ENCODE data around the gene MPZL1. TPM values are rescaled to one million over a fixed set of nuclear protein-coding genes. Genes with fewer than 3 reads are reported as not detected.

MPZL1 gene
- total RNA-seq, 1 experiment from 2014 or later, result 273 TPM

DNA sequence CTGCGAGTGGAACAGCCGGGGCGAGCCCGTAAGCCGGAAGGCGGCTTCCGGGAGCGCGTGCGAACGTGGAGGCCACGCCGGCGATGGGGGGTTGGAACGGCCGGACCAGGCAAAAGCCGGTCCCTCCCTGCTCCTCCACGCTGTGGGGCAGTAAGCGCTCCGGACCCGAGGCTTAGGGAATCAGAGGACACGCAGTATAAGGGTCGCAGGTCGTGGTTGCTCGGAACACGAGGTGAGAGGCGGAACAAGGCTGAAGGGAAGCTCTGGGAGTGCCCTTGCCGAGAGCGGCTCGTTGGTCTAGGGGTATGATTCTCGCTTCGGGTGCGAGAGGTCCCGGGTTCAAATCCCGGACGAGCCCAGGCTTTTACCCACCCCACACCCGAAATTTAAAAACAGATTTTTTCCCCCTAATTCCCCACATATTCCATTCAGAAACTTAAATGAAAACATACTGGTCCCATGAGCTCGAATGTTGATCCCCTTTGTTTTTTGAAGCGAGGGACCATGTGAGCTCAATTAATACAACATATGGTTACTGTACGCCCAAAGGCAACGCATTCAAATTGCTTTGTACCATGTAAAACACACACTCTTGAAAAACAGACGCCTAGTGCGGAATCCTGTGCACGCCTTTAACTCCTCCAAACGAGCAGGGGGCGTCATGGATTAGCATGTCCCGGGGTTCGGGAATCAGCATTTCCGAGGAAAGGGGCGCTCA lies 7.2 kb upstream of the MPZL1 start:
- ChIA-PET POLR2A (interaction anchor here (0.6 to 1.3 kb wide), 2 partner anchors 39 to 221 kb away, joined by 5 to 9 read pairs; partner anchors contain the start of genes DCAF6 and MPC2), CTCF (interaction anchor here (0.7 kb wide), 1 partner anchor 35 kb away, joined by 4 read pairs; no protein-coding TSS in a partner anchor)
- no peaks in the 10 kb centered on the region for H3K27me3 ChIP-seq (replicated peaks; ENCODE audit: control insufficient read depth, insufficient read depth, low read length)
- intact Hi-C loops (cut with micrococcal nuclease; ENCODE audit: unreplicated experiment), result loop anchor here (1.0 to 2.0 kb wide), 3 partner anchors 89 to 222 kb away; partner anchors contain the start of genes DCAF6 and MPC2
- TF ChIP-seq, protein P1, sequence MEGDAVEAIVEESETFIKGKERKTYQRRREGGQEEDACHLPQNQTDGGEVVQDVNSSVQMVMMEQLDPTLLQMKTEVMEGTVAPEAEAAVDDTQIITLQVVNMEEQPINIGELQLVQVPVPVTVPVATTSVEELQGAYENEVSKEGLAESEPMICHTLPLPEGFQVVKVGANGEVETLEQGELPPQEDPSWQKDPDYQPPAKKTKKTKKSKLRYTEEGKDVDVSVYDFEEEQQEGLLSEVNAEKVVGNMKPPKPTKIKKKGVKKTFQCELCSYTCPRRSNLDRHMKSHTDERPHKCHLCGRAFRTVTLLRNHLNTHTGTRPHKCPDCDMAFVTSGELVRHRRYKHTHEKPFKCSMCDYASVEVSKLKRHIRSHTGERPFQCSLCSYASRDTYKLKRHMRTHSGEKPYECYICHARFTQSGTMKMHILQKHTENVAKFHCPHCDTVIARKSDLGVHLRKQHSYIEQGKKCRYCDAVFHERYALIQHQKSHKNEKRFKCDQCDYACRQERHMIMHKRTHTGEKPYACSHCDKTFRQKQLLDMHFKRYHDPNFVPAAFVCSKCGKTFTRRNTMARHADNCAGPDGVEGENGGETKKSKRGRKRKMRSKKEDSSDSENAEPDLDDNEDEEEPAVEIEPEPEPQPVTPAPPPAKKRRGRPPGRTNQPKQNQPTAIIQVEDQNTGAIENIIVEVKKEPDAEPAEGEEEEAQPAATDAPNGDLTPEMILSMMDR (IDR thresholded peaks at IDR 0.05; ENCODE audit: insufficient read depth in 1 of 2, low read depth in 1 of 2, low read length in 1 of 2, severe bottlenecking in 1 of 2, unreplicated experiment in 1 of 2), result no peak
- H3K4me3 ChIP-seq (ENCODE audit: low read depth, low read length), result peak overlapping the region; percentile 93
- no peaks in the 10 kb centered on the region for H3K9me3 ChIP-seq
- peak; percentile 89 to 92 for DNase-seq
- peaks cover 8% of the 10 kb centered on the region for H3K27me3 Mint-ChIP-seq (ENCODE audit: insufficient read depth, unreplicated experiment)
- H3K36me3 ChIP-seq (ENCODE audit: control insufficient read depth, insufficient read depth, low read length), result no peaks in the 10 kb centered on the region
- H3K4me3 Mint-ChIP-seq (ENCODE audit: unreplicated experiment), result peak overlapping the region; percentile 83
- peaks cover 33% of the 10 kb centered on the region for H3K36me3 Mint-ChIP-seq (ENCODE audit: insufficient read depth, unreplicated experiment)
- H3K4me1 Mint-ChIP-seq (ENCODE audit: low read depth, unreplicated experiment), result peaks cover 31% of the 10 kb centered on the region
- no TSS peak for BruUV-seq (replicated peaks)
- no peaks in the 10 kb centered on the region for H3K9me3 Mint-ChIP-seq (ENCODE audit: unreplicated experiment)
- peak overlapping the region; percentile 98 for H3K27ac Mint-ChIP-seq (ENCODE audit: unreplicated experiment)
- H3K4me1 ChIP-seq, result peaks cover 30% of the 10 kb centered on the region

DNA sequence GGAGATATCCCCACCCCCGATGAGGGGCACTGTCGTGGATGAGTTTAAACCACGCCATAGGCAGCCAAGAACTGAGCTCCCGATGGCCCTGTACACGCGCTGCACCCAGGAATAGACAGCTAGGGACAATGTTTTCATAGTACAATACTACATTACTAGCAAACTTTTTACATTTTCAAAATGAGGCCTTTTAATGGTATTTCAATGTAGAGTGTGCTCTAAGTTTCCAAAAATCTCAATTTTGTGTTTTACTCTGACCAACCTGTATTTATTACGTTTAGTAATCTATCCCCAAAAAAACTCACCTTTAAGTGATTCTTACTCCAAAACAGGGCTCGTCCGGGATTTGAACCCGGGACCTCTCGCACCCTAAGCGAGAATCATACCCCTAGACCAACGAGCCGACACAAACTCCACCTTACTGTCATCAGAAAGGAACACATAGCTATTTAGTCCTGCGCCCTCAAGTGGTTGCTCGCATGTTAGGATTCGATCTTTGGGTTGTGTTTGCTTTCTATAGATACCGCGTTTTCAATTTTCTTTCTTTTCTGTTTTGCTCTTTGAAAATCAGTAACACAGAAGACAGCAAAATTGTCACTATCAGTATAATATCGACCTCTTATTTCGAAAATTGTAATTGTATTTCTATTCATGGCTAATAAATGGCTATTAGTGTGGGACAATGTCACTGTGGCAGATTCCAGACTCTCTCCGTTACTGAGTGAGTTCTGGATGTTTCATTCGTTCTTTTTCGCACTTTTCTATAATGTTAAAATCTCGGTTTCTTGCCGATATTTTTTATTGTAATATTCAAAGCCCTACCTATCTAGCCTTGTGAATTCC lies 6.4 kb upstream of the MPZL1 start:
- H3K36me3 Mint-ChIP-seq (ENCODE audit: insufficient read depth, unreplicated experiment), result peaks cover 33% of the 10 kb centered on the region
- BruUV-seq (replicated peaks), result no TSS peak
- peak overlapping the region; percentile 98 for H3K27ac Mint-ChIP-seq (ENCODE audit: unreplicated experiment)
- intact Hi-C loops (cut with micrococcal nuclease; ENCODE audit: unreplicated experiment), result loop anchor here (1.0 to 2.0 kb wide), 3 partner anchors 88 to 221 kb away; partner anchors contain the start of genes DCAF6 and MPC2
- Histone ChIP-seq H3K9me3 (no peaks in the 10 kb centered on the region), H3K4me3 (ENCODE audit: low read depth, low read length) (peak overlapping the region; percentile 93), H3K36me3 (ENCODE audit: control insufficient read depth, insufficient read depth, low read length) (no peaks in the 10 kb centered on the region), H3K4me1 (peaks cover 34% of the 10 kb centered on the region), H3K27me3 (replicated peaks; ENCODE audit: control insufficient read depth, insufficient read depth, low read length) (no peaks in the 10 kb centered on the region)
- peaks cover 8% of the 10 kb centered on the region for H3K27me3 Mint-ChIP-seq (ENCODE audit: insufficient read depth, unreplicated experiment)
- peaks cover 32% of the 10 kb centered on the region for H3K4me1 Mint-ChIP-seq (ENCODE audit: low read depth, unreplicated experiment)
- peak; percentile 84 to 89 for DNase-seq
- H3K4me3 Mint-ChIP-seq (ENCODE audit: unreplicated experiment), result peak overlapping the region; percentile 83
- ChIA-PET CTCF (no interaction called here), POLR2A (interaction anchor here (1.3 kb wide), 1 partner anchor 221 kb away, joined by 5 read pairs; the partner anchor contains the start of genes DCAF6 and MPC2)
- no peaks in the 10 kb centered on the region for H3K9me3 Mint-ChIP-seq (ENCODE audit: unreplicated experiment)
- TF ChIP-seq, protein P1 (IDR thresholded peaks at IDR 0.05; ENCODE audit: insufficient read depth in 1 of 2, low read depth in 1 of 2, low read length in 1 of 2, severe bottlenecking in 1 of 2, unreplicated experiment in 1 of 2), result peak; percentile 81 to 89

DNA sequence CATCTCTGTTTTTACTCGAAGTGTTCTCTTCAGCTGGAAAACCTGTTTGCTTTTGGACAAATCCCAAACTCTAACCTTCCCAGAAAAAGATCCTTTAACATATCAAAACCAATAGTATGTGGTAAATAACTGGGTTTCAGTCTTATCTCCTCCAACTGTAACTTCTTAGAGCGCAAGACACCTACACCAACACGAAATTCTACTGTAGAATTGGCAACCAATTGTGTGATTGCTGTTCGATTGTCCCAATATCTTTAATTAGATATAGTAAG lies 5.8 kb upstream of the MPZL1 start:
- no peak for DNase-seq
- H3K9me3 Mint-ChIP-seq (ENCODE audit: unreplicated experiment), result no peaks in the 10 kb centered on the region
- peak overlapping the region; percentile 83 for H3K4me3 Mint-ChIP-seq (ENCODE audit: unreplicated experiment)
- H3K27me3 Mint-ChIP-seq (ENCODE audit: insufficient read depth, unreplicated experiment), result peaks cover 8% of the 10 kb centered on the region
- intact Hi-C loops (cut with micrococcal nuclease; ENCODE audit: unreplicated experiment), result loop anchor here (1.0 to 2.0 kb wide), 3 partner anchors 87 to 221 kb away; partner anchors contain the start of genes DCAF6 and MPC2
- TF ChIP-seq, protein P1 (IDR thresholded peaks at IDR 0.05; ENCODE audit: insufficient read depth in 1 of 2, low read depth in 1 of 2, low read length in 1 of 2, severe bottlenecking in 1 of 2, unreplicated experiment in 1 of 2), result no peak
- peaks cover 37% of the 10 kb centered on the region for H3K4me1 Mint-ChIP-seq (ENCODE audit: low read depth, unreplicated experiment)
- peak overlapping the region; percentile 98 for H3K27ac Mint-ChIP-seq (ENCODE audit: unreplicated experiment)
- peaks cover 35% of the 10 kb centered on the region for H3K36me3 Mint-ChIP-seq (ENCODE audit: insufficient read depth, unreplicated experiment)
- POLR2A ChIA-PET, result no interaction called here
- CTCF ChIA-PET, result interaction anchor here (0.7 to 1.0 kb wide), 4 partner anchors 8 to 445 kb away, joined by 3 to 5 read pairs (median 3); no protein-coding TSS in a partner anchor
- TSS peak; percentile 5 for BruUV-seq (replicated peaks)
- H3K4me1 ChIP-seq, result peaks cover 39% of the 10 kb centered on the region
- H3K4me3 ChIP-seq (ENCODE audit: low read depth, low read length), result peak overlapping the region; percentile 93
- H3K36me3 ChIP-seq (ENCODE audit: control insufficient read depth, insufficient read depth, low read length), result no peaks in the 10 kb centered on the region
- no peaks in the 10 kb centered on the region for H3K9me3 ChIP-seq
- H3K27me3 ChIP-seq (replicated peaks; ENCODE audit: control insufficient read depth, insufficient read depth, low read length), result no peaks in the 10 kb centered on the region
